HG02763 (cell line): ENCODE results near the gene ALDH1L1.

ENCODE experiments used
- ATAC-seq: cut with Tn5 transposase; IDR thresholded peaks from one replicate; pipeline ENCODE4 v1.9.1; 2021; ENCODE audit warnings: mild to moderate bottlenecking, moderate library complexity; ENCODE audit not compliant: unreplicated experiment

The ALDH1L1 gene

GRCh38 chr3:126155819-126156218 lies 24.6 kb downstream of the ALDH1L1 start:
- no peak for ATAC-seq

DNA sequence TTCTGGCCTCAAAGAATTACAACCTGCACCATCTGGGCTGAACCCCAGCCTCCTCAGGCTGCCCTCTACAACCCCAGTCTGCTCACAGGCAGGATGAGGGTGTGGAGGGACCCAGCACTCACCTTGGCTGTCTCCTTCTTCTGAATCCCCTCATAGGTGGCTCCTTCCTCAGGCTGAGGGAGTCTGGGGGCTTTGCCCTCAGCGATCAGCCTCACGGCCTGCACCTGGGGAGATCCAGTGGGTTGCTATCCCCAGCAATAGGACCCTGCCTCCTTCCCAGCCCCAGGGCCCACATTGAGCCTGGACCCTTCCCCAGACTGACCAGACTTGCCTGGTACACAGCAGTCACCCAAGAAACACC lies 25.1 kb downstream of the ALDH1L1 start:
- ATAC-seq = no peak

DNA sequence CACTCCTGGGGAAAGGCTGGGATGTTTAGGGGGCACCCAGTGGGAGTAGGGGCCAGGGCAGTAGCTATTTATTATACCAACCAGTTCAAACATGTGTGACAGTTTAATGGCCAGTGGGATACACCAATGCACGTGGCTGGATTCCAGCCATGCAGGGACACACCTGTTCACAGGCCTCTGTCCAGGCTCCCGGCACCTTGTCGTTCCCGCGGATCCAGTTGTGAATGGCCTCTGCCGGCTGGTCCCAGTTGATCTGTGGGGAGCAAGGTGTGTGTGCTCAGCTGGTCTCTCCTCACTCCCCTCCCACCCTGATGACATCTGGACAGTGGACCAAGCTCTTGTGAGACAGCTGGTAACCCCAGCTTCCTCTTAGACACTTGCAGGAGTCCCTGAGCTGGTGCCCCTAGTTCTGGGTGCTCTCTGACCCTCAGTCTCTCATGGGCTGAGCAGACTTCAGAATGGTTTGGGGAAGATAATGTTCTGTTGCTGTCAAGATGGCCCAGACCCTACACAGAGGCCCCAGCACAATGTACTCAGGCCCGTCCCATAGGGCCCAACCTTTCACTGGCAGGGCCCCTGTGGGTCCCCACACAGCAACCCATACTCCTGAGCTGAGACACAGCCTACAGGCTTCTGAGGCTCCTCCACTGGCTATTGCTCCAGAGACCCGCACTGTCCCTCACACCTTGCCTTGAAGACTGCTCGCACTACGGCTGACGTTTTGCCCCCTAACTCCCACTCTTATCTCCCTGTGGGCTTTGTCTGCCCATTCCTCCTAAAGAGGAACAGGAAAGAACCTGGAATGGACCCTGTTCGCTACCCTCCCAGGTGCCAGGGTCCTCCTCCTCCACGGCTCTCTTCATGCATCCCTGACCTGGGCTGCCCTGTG lies 25.8 kb downstream of the ALDH1L1 start:
- no peak for ATAC-seq

- ATAC-seq = no peak
These were observed 26.6 kb downstream of the ALDH1L1 start for GRCh38 chr3:126153695-126154360.

DNA sequence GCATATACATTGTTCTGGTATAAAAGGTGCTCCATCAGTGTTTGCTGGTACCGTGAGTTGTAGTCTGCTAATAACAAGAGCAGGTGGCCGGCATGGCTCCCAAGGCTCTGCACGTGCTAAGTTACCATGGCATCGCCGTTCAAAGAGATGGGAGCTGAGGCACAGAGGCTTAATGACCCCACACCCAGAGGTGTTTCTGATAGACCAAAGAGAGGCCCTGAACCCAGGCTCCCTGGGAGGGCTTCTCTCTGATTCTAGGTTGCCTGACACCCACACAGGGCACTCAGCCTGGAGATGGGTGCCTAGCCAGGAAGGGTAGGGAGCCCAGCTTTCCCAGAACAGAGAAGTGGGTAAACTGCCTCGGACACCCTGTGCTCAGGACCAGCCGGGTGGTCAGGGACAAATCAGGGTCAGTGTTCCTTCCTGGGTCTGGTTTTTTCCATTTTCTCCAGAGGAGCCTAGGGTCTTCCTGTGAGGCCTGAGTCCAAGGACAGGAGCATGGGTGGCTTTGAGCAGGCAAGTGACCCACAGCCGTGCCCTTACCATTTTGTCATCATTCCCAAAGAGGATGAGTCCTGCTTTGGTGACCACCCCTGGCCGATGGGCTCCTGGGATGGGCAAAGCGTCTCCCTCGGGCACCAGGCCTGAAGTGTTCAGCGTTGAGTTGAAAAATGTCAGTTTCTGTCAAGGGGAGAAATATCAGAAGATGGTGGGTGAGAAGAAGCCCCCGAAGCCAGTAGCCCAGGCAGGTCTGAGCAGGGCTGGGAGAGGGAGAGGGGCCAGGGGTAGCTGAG lies 27.3 kb downstream of the ALDH1L1 start:
- ATAC-seq = no peak

DNA sequence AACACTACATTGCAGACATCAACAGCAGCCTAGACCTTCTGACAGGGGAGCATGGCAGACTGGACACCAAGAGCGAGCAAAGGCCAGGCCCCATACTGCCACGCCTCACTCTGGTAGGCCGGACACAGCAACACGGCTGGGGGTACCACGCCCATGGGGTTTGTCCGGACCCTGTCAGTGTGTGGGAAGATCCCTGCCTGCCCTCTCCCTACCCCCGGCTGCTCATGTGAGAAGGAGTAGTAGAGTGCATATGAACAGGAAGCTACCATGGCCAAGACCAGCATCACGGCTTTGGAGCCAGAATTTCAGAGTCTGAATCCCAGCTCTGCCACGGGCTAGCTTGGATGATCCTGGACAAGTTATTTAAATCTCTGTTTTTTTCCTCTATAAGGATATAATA lies 27.9 kb downstream of the ALDH1L1 start:
- ATAC-seq = no peak

DNA sequence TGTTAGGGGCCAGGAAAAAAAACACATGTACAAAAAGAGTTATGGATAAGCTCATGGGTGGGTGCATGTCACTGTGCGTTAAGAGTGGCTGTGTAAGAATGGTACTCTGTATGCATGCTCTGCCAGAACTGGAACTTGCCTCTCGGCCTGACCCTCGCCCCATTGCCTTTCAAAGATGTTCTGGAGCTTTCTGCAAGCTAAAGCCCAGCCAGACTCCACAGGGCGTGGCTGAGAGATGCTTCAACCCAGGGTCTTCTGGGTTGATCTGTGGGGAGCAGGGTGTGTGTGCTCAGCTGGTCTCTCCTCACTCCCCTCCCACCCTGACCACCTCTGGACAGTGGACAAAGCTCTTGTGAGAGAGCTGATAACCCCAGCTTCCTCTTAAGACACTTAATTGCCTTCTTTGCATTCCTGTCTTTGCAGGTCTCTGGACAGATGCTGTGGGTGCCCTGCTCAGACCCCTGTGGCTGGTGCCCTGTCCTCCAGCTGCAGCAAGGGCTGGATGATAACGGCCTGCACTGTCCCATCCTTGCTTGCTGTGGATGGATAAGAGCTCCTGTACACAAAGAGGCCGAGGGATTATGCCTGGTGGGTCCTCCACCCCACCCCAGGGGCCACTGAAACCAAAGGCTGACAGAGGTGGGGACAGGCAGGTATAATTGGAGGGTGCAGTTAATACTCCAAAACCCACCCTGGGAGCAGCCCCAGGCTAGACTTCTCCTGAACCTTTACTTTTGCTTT lies 28.7 kb downstream of the ALDH1L1 start:
- no peak for ATAC-seq

- ATAC-seq = no peak
These were observed 30.3 kb downstream of the ALDH1L1 start for GRCh38 chr3:126149960-126150515.

- no peak for ATAC-seq
These were observed 31.0 kb downstream of the ALDH1L1 start for GRCh38 chr3:126149256-126149902.

DNA sequence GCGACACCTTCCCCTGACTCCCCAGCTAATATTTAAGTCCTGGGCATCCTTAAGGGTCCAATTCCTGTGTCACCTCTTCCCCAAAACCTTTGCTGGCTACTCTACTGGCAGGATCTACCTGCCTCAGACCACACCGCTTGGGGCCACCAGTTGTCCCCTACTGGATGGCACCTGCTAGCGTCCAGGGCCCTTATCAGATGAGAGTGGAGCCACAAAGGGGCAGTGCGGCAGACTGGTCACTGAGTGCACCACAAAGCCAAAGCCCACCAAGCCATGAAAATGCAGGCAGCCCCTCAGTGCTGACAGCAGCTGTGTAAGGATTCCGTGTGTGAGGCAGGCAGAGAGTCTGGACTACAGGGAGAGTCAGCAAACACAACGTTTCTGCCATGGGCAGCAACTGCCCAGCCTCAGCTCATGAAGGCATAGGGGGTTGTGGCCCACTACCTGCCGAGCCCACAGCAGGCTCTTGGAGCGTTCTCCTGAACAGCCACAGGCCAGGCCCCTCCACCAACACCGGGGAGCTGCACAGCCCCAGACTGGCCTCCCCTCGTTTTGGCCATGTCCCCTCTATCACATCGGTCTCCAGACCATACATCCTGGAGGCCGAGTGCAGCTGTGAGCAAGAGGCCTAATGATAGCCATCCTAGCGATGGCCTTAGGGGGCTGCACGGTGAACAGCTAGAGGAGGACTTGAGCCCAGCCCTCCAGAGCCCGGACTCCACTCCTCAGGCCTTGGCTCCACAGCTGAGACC lies 32.3 kb downstream of the ALDH1L1 start:
- ATAC-seq = no peak

- ATAC-seq = no peak
These were observed 33.0 kb downstream of the ALDH1L1 start for GRCh38 chr3:126147147-126147931.

DNA sequence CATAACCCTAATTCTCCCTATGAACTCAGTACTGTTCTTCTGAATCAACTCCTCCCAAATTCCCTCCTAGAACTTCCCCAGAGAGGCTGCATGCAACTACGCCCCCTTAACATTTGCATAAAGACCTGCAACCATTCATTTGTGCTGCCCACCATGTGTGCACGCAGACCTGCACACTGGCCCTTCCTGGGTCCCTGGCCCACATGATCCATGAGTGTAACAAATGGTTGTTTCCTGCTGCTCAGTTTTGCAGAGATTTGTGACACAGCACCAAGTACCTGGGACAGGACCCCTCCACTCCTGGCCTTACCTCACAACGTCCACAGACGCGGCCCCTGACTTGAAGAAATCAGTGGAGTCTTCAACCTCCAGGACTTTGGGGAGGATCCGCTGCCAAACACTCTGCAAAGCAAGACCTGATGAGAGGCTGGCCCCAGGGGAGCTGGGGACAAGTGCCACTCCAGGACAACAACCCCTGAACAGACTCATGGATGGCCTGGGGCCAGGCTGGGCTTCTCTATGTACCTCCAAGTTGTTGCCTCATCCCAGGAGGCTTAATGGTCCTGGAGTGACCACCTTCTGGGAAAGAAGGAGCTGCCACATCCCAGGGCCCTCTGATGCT lies 33.8 kb downstream of the ALDH1L1 start:
- no peak for ATAC-seq

- ATAC-seq = no peak
These were observed 34.4 kb downstream of the ALDH1L1 start for GRCh38 chr3:126146034-126146433.

DNA sequence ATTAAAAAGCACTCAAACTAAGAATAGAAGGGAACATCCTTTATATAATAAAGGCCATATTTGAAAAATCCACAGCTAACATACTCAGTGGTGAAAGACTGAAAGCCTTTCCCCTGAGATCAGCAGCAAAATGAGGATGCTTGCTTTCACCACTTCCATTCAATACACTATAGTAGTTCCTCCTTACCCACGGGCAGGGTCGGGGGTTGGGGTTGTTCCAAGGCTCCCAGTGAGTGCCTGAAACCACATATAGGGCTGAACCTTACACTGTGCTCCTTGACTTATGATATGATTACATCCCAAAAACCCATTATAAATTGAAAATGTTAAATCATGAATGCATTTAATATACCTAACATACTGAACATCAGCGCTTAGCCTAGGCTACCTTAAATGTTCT lies 37.7 kb downstream of the ALDH1L1 start:
- ATAC-seq = no peak

DNA sequence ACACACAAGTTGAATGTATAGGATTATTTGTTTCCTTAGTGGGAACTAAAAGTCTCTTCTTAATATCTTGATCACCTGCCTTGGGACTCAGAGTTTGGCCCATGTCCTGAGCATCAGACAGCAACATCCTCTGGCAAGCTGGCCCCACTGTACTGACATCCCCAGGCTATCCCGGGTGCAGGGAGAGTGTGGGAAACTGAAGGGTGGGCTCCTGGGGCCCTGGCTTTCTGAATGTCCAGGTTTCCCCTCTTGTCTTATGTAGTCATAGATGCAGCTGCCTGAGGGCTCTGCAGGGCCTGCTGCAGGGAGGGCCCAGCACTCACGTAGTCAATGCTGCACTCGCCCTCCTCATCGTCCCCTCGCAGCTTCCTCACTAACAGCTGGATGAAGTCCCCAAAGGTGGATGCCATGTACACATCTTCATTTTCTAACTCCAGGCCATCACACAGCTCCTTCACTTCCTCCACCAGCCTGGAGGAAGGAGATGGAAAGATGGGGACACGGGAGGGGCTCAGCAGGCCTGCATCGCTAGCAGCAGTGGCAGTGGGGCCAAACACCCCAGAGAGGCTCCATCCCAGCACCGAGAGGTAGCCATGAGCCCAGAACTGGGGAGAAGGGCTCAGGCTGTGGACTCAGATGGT lies 42.8 kb downstream of the ALDH1L1 start:
- ATAC-seq = no peak

DNA sequence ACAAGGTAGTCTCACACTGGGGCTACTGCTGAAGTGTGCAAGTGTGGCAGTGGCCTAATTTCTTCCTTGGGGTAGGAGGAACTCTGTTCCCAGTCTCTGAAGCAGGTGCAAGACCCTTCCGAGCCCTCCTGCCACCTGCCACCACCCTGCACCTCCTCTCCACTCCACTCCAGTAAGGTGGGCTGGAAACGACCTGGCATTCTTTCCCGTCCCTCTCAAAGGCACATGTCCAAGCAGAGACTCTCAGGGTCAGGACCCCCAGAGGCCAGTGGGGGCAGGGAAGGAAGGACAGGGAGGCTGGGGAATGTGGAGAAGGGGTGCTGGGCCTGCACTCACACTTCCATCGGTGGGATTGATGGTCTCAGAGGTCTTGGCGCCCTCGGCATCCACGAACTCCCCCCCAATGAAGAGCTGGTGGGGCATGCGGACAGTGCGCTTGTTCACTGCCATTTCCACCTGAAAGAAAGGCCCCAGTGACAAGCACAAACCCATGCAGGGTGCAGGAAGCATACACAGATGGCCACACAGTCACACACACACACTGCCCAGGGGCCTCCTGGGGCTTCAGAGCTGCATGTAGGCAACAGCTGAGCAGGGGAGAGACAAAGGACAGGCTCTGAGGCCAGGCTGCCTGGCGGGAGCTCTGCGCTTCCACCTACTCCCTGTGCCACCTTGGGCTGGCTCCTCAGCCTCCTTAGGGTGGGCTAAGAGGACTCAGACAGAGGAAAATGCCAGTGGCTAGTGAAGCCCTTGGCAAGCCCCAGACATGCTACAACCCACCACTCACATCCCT lies 43.8 kb downstream of the ALDH1L1 start:
- no peak for ATAC-seq
